Pons (tissue), 1 donor: ENCODE results near the gene KDM4E.
A peak's percentile ranks its signal among the peaks of the same experiment; 100 is the strongest.

ENCODE experiments used
- DNase-seq: peaks from one replicate; pipeline ENCODE4 v3.0.0-alpha.2; 2016; ENCODE audit warnings: low spot score

The KDM4E gene

DNA sequence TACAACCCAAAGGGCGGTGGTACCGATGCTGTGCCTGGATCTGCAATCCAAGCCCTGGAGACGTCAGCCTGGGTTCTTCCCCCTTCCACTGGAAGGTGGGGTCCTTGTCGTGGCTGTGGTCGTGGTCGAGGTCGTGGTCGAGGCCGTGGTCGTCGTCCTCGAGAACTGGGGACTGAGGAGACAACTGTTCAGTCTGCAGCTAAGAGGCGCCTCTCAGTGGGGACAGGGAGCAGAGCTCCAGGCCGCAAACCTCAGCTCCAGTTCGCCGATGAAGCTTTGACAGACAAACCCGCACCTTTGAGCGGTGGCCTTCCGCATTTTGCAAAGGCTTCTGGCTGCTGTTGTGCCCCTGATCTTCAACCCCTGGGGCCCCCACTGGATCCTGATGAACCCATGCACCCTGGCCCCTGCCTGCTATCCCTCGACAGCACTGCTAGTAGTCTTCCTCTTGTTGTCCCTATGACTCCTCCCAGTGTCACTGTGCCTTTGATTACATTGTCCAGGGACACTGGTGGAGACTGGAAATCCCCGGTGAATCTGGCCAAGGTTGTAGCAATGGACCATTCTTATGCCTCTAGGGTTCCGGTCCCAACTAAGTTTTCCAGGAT, 25.6 kb downstream of the KDM4E start:
- DNase-seq = no peak

DNA sequence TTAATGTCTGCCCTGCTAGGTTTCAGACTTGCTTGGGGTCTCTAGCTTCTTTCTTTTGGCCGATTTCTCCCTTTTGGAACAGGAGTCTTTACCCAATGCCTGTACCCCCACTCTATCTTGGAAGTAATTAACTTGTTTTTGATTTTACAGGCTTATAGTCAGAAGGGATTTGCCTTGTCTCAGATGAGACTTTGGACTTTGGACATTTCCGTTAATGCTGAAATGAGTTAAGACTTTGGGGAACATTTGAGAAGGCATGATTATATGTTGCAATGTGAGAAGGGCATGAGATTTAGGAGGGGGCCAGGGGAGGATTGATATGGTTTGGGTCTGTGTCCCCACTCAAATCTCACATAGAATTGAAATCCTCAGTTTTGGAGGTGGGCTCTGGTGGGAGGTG, 29.3 kb downstream of the KDM4E start:
- no peak for DNase-seq

DNA sequence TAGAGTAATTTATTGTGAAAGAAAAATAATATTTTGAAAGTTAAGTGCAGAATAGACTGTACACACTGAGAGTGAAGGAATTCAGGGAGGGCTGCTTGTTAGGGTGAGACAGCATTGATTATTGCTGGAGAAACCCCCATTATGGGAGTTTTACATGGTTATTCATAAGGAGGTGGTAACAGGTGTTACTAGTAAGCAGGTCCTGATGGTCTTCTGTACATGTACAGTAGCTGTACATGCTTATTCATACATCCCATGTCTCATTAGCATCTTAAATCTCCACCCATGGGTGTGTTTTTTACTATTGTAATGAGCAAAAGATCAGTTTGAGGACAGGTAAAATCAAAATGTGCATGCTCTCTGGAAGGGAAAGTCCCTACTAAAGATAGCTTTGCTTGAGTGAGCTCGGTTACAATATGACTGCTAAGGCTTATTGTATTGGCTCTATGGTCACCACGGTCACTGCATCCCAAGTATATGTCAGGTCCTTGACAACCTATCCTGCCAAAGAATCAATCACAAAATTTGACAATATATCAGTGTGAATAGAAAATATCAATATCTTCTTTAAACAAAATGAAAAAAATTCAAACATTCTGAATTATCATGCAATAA, 30.3 kb downstream of the KDM4E start:
- no peak for DNase-seq

DNA sequence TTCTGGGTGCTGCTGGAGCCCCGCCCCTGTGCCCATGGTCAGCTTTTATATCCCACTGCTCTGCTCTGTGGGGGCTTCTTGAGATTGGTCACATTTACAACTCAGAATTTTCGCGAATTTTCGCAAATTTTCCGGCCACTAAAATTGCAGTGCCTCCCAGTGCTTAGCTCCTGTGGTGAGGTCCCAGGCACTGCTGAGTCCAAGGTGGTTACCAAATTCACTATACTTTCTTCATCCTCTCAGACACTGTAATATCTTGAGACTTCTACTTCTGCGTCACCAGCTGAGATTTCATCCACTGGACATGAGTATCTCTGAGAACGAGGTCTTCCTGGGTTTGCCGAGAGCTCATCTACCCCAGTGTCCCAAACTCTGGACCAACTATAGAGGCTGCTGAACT, 32.9 kb downstream of the KDM4E start:
- DNase-seq = no peak

DNA sequence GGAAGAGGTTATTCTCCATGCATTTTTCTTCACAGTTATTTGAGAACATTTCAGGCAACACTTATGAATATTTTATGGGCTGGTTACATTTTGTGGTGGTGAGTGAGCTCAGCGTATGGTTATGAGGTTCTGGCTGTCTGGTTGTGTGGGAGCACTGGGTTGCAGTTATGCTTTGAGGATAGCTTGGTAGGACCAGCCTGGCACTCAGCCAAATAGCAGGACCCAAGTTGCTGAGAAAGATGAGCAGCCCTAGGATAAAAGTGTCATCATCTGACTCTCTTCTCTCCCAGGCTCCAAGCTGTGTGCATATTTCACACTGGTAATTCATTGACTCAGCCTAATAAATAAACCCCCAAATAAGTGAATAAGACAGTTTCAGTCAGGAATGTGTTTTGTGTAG, 33.6 kb downstream of the KDM4E start:
- no peak for DNase-seq

DNA sequence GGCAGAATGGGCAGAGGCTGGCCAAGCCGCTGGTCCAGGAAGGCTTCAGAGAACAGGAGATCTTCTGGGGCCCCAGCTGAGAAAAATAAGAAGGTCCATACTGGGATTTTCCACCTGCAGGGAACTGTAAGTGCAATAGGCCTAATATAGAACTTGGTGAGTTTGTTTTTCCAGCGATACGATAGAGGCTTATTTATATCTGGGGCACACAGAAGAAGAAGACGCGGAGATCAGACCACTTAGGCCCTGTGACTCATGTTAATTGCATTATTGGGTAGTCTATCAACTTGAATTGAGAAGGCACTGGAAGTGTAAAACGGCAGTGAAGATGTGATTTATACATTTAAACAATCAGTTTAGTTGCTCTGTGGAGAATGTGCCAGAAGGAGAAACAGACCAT, 34.0 kb downstream of the KDM4E start:
- DNase-seq = no peak

DNA sequence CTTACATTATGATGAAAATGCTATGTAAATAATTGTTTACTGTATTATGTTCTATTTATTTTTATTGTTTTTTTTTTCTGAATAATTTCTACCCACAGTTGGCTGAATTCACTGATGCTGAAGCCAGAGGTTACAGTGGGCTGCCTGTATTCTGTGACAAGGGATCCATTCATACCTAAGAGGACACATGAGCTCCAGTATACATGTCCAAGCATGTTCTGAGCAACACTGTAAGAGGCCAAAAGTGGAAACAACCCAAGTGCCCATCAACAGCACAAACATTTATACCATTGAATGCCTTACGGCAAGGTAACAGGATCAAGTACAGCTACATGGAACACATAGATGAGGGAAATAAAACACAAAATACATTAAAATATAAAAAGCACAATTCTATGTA, 40.3 kb downstream of the KDM4E start:
- DNase-seq = peak; percentile 71

DNA sequence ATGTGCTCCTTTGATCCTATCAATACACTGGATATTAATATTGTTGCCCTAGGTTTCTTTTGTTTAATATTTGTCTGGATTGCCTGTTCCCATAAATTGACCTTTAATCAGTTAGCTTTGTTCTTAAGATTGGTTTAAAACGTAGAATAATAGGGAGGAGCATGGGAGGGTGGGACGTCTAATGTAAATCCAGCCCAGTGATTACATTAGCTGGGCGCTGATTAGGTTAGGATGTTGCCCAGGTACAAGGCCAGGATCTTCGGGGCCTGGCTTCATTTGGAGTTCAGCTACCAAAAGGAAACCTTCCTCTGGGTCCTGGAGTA, 41.6 kb downstream of the KDM4E start, which contains the start of gene SRSF8:
Gene SRSF8 (plus strand): TSS at position 204 of the 323 bp plus-strand sequence. CDS start 308 bp downstream, outside the sequence.
- no peak for DNase-seq

DNA sequence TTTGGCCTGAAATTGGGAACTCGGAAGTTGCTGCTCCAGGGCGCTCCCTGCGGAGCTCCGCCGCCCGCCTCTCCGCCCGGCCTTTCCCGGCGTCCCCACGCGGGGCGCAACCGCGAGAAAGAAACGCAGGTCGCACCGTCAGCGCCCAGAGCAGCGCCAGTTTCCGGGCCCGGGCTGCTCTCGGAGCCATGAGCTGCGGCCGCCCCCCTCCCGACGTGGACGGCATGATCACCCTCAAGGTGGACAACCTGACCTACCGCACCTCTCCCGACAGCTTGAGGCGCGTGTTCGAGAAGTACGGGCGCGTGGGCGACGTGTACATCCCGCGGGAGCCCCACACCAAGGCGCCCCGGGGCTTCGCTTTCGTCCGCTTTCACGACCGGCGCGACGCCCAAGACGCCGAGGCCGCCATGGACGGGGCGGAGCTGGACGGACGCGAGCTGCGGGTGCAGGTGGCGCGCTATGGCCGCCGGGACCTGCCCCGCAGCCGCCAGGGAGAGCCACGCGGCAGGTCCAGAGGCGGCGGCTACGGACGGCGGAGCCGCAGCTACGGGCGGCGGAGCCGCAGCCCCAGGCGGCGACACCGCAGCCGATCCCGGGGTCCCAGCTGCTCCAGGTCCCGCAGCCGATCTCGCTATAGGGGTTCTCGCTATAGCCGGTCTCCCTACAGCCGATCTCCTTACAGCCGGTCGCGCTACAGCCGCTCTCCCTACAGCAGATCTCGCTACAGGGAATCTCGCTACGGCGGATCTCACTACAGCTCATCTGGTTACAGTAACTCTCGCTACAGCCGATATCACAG, 42.2 kb downstream of the KDM4E start:
- peak; percentile 75 for DNase-seq

DNA sequence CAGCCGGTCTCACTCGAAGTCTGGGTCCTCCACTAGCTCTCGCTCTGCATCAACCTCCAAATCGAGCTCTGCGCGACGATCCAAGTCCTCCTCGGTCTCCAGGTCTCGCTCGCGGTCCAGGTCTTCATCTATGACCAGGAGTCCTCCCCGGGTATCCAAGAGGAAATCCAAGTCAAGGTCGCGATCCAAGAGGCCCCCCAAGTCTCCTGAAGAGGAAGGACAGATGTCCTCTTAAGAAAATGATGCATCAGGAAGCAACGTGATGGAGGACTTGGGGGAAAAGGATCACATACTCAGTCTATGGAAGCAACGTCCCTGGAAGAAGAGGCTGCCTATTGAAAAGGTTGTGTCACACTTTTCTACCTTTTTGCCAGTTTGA, 42.8 kb downstream of the KDM4E start:
- DNase-seq = peak; percentile 70

DNA sequence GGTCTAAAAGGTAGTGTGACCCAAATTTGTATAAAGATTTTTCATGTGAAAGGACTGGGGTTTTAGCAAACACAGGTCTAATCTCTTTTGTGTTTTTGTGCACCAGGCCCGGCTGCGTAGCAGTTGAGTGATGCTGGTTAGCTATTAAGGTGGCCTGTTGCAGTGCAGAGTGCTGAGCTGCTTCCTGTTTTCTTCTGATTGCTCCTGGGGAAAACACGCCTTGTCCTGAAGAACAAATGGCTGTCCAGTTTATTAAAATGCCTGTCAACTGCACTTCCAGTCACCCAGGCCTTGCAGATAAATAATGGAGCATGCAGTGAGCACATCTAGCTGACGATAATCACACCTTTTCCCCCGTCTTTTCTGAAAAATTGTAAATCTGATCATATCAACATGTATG, 43.5 kb downstream of the KDM4E start:
- peak; percentile 92 for DNase-seq

DNA sequence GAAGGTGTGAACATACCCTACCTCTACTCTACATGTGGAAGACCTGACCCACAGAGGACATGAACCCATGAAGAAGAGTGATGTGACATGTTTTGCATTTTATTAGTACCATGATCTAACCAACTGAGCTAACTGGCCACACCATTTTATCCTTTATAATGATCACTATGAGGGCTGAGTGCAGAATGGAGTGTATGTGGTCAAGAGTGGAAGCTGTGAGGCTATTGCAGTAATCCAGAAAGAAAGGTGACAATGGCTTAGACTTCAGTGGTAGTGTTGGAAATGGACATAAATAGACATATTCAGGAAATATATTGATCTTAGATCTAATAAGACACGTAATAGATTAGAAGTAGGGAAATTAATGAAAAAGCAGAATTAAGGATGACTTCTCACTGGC, 45.4 kb downstream of the KDM4E start:
- DNase-seq = no peak

DNA sequence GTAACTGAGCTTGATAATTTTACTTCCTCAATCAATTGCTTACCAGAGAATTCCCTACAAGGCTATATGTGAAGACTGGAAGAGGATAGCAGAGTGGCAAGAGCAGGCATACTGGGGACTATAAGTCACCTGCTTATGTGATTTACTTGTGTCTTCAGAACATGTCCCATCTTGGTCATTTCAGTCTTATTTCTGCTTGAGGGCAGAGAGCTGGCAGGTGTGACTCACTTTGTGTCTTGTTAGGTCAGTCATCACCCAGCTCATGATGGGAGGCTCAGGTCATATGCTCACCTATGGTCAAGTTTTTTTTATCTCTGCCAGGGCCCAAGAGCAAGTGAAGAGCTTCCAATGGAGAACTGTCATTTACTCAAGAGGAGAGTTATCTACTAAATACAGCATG, 47.9 kb downstream of the KDM4E start:
- no peak for DNase-seq

DNA sequence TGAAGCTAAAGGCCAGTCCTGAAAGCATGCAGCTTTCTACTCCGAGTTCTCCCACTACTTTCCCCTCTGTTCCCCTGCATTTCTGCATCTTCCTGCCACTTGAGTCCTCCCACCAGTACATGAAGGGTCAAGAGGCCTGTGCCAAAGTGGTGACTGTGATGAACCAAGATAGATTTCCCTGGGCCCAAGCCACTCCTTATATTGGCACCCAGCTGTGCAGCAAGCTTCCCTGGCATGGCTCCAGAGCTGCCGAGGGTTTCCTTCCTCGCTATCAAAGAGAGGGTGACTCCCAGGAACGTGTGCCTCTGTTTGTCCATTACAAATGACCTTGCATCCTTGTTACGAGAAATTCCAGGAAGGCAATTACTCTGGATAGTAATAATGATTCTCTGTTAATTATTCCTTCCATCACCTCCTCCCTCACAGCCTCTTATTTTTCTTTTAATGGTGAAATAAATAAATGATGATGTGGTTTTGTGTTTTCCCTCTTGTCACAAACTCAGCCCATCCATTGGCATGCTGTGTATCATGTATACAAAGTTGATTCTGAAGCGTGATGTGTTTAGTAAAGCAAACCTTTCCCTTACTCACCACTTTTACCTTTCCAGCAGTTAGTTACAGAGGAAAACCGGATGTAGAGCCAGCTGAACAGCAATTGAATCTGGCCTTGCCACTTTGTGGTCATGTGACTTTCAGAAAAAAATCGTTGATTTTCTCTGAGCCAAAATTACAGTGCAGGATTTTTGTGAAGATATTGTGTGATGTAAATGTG, 49.9 kb downstream of the KDM4E start:
- DNase-seq = no peak

DNA sequence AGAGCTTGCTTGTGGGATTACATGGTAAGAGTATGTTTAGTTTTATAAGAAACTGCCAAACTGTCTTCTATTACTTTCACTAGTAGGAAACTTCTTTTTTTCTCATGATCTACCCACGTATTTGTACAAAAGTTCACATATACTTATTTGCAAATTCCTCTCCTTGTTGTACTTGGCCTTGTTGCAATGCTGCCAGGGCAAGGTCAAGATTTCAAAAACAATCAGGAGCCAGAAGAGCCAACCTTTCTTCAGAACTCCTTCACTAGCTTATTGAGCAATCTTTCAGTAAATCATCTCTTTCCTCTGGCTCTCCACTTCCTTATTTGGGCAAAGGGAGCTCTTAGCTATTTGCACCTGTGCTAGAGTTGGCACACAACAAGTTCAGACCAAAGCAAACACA, 51.4 kb downstream of the KDM4E start:
- no peak for DNase-seq

DNA sequence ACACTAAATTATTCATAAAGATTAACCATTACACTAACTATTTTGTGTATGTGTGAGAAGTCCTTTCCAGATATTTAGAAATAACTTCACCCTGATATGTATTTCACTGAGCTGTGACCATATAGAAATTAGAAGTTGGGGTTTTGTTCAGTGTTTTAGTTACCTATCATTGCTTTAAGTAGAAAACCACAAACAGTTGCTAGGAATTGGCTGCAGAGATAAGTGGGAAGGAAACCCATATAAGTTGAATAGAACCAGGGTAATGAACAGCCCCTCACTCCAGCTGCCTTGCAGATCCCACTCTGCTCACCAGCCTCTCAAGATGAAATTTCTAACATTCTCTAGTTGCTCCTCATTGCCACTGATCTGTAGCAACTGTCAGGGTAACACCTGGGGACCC, 51.9 kb downstream of the KDM4E start:
- DNase-seq = no peak
